ENCODE measurements around the gene TMEM79. TPM values are rescaled to one million over a fixed set of nuclear protein-coding genes. Genes with fewer than 3 reads are reported as not detected.

TMEM79 gene
- total RNA-seq, 1 donor from 2014 or later, result 3.3 TPM

DNA sequence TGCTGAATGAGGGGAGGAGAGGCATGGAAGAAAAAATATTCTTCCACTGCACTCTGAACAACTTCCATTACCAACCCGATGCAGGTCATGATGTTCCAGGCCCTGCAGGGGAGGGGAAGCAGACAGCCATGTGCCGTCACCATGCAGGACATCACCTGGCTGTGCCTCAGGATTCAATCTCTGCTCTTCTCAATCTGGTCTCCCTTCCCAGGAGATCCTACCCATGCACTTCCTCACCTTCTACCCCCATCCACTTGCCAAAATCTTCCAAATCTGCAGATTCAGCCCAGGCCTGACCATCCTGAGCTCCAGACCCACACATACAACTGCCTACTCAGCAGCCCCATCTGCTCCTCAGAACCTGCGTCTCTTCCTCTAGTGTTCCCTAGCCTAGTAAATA is 30.5 kb upstream of the TMEM79 start:
- H3K27ac Mint-ChIP-seq (ENCODE audit: unreplicated experiment), result no peak overlapping the region
- peaks cover 42% of the 10 kb centered on the region for H3K36me3 Mint-ChIP-seq (ENCODE audit: unreplicated experiment)
- no peaks in the 10 kb centered on the region for H3K4me1 Mint-ChIP-seq (ENCODE audit: unreplicated experiment)
- H3K27me3 Mint-ChIP-seq (ENCODE audit: unreplicated experiment), result no peaks in the 10 kb centered on the region
- TF ChIP-seq, protein P1, sequence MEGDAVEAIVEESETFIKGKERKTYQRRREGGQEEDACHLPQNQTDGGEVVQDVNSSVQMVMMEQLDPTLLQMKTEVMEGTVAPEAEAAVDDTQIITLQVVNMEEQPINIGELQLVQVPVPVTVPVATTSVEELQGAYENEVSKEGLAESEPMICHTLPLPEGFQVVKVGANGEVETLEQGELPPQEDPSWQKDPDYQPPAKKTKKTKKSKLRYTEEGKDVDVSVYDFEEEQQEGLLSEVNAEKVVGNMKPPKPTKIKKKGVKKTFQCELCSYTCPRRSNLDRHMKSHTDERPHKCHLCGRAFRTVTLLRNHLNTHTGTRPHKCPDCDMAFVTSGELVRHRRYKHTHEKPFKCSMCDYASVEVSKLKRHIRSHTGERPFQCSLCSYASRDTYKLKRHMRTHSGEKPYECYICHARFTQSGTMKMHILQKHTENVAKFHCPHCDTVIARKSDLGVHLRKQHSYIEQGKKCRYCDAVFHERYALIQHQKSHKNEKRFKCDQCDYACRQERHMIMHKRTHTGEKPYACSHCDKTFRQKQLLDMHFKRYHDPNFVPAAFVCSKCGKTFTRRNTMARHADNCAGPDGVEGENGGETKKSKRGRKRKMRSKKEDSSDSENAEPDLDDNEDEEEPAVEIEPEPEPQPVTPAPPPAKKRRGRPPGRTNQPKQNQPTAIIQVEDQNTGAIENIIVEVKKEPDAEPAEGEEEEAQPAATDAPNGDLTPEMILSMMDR (IDR thresholded peaks at IDR 0.05), result no peak
- no peak for DNase-seq (ENCODE audit: extremely low spot score, unreplicated experiment)
- no peak overlapping the region for H3K4me3 Mint-ChIP-seq (ENCODE audit: unreplicated experiment)
- no peaks in the 10 kb centered on the region for H3K9me3 Mint-ChIP-seq (ENCODE audit: unreplicated experiment)

DNA sequence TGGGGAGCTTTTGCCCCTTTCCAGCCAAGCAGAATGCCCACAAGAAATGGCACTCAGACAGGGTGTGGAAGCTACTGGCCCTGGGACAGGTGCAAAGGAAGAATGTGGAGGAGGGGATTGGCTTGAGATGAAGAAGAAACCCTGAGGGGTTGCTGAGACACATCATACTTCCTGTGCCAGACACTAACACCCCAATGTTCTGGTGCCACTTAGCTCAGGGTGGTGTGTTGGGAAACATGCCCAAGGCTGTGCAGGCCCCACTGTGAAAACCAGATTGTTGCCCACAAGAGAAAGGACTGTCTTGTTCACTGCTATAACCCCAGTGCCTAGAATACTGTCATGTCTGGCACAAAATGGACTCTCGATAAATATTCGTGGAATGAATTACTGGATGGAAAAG is 26.4 kb upstream of the TMEM79 start:
- Mint-ChIP-seq H3K27ac (ENCODE audit: unreplicated experiment) (no peak overlapping the region), H3K27me3 (ENCODE audit: unreplicated experiment) (no peaks in the 10 kb centered on the region), H3K4me1 (ENCODE audit: unreplicated experiment) (no peaks in the 10 kb centered on the region), H3K4me3 (ENCODE audit: unreplicated experiment) (no peak overlapping the region), H3K9me3 (ENCODE audit: unreplicated experiment) (no peaks in the 10 kb centered on the region), H3K36me3 (ENCODE audit: unreplicated experiment) (peaks cover 51% of the 10 kb centered on the region)
- TF ChIP-seq, protein P1 (IDR thresholded peaks at IDR 0.05), result no peak
- DNase-seq (ENCODE audit: extremely low spot score, unreplicated experiment), result no peak

DNA sequence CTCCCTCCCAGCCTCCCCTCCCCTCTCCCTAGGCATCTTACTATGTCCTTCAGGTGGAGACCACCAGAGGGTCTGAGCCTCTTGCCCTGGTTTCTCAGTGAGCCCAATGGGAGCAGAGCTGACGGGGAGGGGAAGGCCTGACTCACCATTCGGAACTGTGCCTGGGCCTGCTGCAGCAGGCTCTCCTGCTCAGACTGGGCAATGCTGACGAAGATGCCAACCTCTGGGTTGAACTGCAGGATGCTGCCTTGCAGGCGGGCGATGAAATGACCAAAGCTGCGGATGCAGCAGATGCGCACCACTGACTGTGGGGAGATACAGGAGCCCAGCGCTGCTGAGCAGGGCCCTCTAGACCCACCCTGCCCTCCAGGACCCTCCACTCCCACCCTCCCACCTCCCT is 25.3 kb upstream of the TMEM79 start:
- Mint-ChIP-seq H3K9me3 (ENCODE audit: unreplicated experiment) (no peaks in the 10 kb centered on the region), H3K4me1 (ENCODE audit: unreplicated experiment) (no peaks in the 10 kb centered on the region), H3K27ac (ENCODE audit: unreplicated experiment) (no peak overlapping the region), H3K36me3 (ENCODE audit: unreplicated experiment) (peaks cover 52% of the 10 kb centered on the region), H3K4me3 (ENCODE audit: unreplicated experiment) (no peak overlapping the region), H3K27me3 (ENCODE audit: unreplicated experiment) (no peaks in the 10 kb centered on the region)
- no peak for DNase-seq (ENCODE audit: extremely low spot score, unreplicated experiment)
- TF ChIP-seq, protein P1 (IDR thresholded peaks at IDR 0.05), result no peak

DNA sequence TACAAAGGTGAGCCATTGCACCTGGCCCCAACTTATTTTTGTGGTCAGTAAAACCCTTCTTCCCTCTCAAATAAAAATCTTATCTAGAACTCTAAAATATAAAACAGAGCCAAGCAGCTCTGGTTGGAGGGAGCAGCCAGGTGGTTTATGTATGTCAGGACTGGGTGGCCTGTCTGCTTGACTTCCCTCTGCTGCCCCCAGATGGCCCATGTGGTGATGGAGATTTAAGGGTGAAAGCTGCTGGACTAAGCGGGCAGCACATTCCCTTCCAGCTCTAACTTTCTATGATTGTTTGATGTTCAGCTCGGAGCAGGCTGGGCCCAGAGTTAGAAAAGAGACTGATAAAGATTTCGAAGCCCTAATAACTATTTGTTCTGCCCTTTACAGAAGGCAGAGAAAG is 24.3 kb upstream of the TMEM79 start:
- H3K4me1 Mint-ChIP-seq (ENCODE audit: unreplicated experiment), result no peaks in the 10 kb centered on the region
- TF ChIP-seq, protein P1 (IDR thresholded peaks at IDR 0.05), result no peak
- H3K36me3 Mint-ChIP-seq (ENCODE audit: unreplicated experiment), result peaks cover 53% of the 10 kb centered on the region
- H3K27me3 Mint-ChIP-seq (ENCODE audit: unreplicated experiment), result no peaks in the 10 kb centered on the region
- DNase-seq (ENCODE audit: extremely low spot score, unreplicated experiment), result no peak
- no peaks in the 10 kb centered on the region for H3K9me3 Mint-ChIP-seq (ENCODE audit: unreplicated experiment)
- H3K4me3 Mint-ChIP-seq (ENCODE audit: unreplicated experiment), result no peak overlapping the region
- no peak overlapping the region for H3K27ac Mint-ChIP-seq (ENCODE audit: unreplicated experiment)

DNA sequence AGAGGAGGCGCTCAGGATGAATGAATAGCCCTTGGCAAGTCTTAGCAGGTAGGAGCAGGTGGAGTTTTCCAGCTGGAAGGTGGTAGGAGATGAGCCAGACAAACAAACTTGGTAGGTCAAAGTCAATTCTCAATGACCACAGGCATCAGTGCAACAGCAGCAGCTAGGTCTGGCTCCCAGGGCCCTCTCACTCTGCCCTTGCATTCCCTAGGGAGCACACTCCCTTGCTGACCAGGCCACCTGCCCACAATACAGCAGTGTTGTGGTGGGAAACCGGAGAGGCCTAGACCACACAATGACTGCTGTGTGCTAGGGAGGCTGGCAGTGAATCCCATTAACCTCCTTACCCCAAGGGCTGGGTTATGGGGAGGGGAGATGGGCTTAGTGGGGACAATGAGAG is 23.2 kb upstream of the TMEM79 start:
- Mint-ChIP-seq H3K4me3 (ENCODE audit: unreplicated experiment) (no peak overlapping the region), H3K36me3 (ENCODE audit: unreplicated experiment) (peaks cover 61% of the 10 kb centered on the region)

More for the DNA sequence above, 23.2 kb upstream of the TMEM79 start:
- H3K27me3 Mint-ChIP-seq (ENCODE audit: unreplicated experiment), result no peaks in the 10 kb centered on the region
- no peak overlapping the region for H3K27ac Mint-ChIP-seq (ENCODE audit: unreplicated experiment)
- H3K4me1 Mint-ChIP-seq (ENCODE audit: unreplicated experiment), result no peaks in the 10 kb centered on the region
- no peaks in the 10 kb centered on the region for H3K9me3 Mint-ChIP-seq (ENCODE audit: unreplicated experiment)
- TF ChIP-seq, protein P1 (IDR thresholded peaks at IDR 0.05), result no peak
- no peak for DNase-seq (ENCODE audit: extremely low spot score, unreplicated experiment)

Data from osteocyte (in vitro differentiated cells).